Epithelial cell of prostate (primary cell): ENCODE data around the gene RACGAP1.

ENCODE experiments used
- DNase-seq: peaks from one replicate; pipeline ENCODE4 v3.0.0-alpha.2; 2011; ENCODE audit warnings: low read depth, low spot score
- H3K27ac ChIP-seq: fragments of 450-650 bp; 2 replicates; pipeline ENCODE4 v1.5.1; 2017; ENCODE audit warnings: mild to moderate bottlenecking

RACGAP1 gene

GRCh38 chr12:50057000-50057841 lies 31.9 kb upstream of the RACGAP1 start, which contains the start of gene ASIC1:
ASIC1 (plus strand) TSS chr12:50057596; CDS start chr12:50058767, 1,171 bp downstream.
- no peak for DNase-seq
- no peak within 1 kb of the TSS for H3K27ac ChIP-seq

- DNase-seq: no peak
- H3K27ac ChIP-seq: no peak overlapping the region
Measured at GRCh38 chr12:50056639-50056976, 31.3 kb upstream of the RACGAP1 start.

DNA sequence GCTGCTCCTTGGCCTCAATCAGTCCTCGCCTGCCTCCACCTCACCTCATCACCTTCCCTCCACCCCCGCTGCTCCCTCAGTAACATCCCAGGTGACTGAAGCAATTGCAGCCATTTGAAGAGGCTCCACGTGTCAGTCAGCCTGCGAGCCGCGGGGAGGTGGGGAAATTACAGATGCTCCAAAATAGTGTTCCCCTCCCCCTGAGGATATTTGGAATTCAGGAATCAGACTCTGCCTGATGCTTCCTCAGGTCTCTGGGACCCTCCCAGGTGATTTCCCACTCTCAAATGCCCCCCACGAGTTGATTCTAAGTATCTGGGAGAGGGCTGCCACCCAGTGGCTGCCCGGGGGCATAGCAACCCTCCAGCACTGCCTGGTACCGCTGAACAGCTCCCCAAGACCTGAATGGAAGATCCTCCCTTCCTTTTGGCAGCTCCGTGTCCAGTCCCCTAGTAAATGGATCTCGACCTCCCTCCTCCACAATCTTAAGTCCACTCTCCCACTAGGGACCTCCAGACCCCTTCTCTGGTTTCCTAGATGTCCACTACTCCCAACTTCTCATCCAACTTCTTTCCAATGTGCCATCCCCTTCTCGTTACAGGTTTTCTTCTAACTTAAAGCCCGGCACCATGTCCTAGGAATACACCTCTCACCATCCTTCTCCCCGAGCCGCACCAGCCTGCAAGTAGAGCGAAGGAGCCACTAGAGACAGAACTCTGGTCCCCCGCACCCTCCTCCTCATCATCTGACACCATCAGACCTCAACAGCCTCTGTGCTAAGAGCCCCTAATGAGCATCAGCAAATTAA lies 30.7 kb upstream of the RACGAP1 start:
- H3K27ac ChIP-seq: no peak overlapping the region
- no peak for DNase-seq

- DNase-seq: no peak
- no peak overlapping the region for H3K27ac ChIP-seq
Measured at GRCh38 chr12:50053583-50053982, 28.3 kb upstream of the RACGAP1 start.

- no peak for DNase-seq
- H3K27ac ChIP-seq: no peak overlapping the region
Measured at GRCh38 chr12:50052964-50053363, 27.7 kb upstream of the RACGAP1 start.

DNA sequence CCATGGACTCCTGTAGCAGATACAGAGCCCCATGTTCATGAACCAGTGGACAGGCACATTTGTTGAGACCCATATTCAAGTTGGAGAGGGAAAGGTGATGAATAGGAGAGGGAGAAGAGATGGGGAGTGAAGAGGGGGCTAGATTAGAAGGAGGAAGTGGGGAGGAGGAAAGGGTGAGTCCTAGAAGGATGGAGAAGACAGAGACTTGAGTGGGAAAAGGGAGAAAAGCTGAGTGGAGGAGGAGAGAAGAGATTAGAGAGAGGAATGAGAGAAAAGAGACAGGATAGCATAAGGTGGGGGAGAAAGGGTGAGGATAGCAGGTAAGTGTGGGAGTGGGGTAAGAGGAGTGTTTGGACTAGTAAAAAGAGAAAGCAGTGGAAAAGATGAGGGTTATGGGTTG lies 27.2 kb upstream of the RACGAP1 start:
- DNase-seq: no peak
- H3K27ac ChIP-seq: no peak overlapping the region

DNA sequence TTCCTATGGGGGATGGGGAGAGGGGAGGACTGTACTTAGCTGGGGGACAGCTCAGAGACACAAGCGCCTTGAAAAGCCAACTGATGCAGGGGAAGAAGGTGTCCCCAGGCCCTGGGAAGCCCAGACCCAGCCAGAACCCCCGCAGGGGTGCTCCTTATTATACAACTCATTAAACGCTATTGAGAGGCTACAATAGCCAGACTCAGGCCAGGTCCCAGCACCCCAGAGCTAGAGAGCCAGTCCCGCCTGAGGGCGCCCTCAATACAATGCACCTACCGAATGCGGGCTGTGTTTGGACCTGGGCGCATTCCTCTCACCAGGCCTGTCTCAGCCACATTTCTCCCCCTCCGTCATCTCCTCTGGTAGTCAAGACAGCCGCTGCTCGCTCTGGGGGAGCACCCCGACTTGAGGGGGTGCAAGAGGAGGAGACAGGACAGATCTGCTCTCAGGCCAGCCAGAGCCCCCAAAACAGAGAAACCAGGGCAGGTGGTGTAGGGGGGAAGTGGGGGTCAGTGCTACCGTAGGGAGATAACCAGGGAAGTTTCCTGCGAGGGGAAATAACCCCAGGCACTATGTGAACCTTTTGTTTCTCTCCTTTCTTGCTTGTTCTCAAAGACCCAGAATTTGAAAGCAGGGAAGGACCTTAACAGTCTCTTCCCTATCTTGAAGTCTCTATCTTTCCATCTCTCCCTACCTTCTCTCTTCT lies 26.0 kb upstream of the RACGAP1 start:
- DNase-seq: no peak
- H3K27ac ChIP-seq: no peak overlapping the region

GRCh38 chr12:50050410-50051098 lies 25.3 kb upstream of the RACGAP1 start:
- no peak for DNase-seq
- no peak overlapping the region for H3K27ac ChIP-seq

DNA sequence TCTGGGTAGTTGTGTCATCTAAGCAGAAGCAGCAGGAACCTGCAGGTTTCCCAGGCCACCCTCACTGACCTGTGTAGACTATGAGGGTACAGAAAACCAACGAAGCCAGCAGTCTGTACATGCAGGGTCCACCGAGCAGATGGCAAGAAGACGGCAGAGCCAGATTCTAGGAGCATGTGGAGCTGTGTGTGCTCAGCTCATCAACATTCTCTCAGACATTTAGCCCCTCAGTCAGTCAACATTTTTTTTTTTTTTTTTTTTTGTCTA lies 24.8 kb upstream of the RACGAP1 start:
- H3K27ac ChIP-seq: no peak overlapping the region
- DNase-seq: no peak

DNA sequence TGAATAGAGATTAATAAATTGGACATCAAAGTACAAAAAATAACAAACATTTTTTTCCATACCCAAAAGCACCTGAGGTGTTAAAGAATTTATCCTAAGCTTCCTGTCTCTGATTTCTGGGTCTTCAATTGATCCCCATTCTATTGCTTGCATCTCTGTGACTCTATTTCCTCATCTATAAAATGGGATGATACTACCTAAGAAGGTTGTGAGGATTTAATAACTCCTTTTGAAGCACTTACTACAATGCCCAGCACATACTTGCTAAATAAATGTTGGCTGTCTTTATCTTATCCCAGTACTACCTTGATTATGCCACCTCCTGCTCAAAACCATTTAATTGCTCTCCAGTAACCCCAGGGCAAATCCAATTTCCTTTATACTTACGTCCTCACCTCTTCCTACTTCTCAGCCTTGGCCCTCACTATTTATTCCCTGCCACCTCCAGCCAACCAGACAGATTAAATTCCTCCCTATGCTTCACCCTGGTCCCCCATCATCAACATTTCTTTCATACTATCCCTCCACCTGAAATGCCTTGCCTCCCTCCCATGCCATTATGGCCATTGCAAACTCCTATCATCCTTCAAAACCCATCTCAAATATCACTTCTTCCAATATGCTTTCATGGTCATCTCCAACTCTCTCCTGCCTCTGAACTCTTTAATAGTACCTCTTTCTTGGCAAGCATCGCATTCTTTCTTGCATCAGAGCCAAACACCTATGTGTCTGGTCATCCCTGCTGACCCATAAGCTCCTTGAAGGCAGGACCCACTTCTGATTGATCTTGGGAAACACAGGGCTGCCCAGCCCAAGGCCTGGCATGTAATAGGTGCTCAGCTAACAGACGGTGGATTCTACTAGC lies 24.2 kb upstream of the RACGAP1 start:
- DNase-seq: no peak
- H3K27ac ChIP-seq: no peak overlapping the region

DNA sequence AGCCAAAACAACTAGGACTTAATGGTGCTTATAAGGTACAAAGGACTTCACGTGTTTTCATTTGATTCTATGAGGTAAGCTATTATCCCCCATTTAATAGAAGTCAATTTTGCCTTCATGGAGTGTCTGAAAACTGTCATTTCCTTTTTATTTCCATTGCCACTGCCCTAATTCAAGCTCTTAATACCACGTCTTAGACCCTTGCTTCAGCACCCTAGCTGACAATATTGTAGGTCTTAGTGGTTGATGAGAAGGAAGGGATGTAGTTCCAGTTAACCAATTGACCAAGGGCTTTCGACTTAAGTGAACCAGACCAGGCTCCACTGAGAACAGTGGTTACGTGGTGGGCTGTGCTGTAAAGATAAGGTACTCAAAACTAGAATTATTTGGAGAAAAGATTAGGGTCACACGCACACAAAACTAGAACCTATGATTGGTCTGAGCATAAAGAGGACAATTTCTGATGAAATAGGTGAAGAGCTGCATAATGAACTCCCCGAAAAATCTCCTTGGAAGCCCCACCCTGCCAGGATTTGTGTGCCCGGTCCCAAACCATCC lies 22.5 kb upstream of the RACGAP1 start:
- DNase-seq: no peak

GRCh38 chr12:50043854-50044253 lies 18.6 kb upstream of the RACGAP1 start:
- H3K27ac ChIP-seq: no peak overlapping the region
- no peak for DNase-seq

More for the DNA sequence above, 22.5 kb upstream of the RACGAP1 start:
- H3K27ac ChIP-seq: no peak overlapping the region

- DNase-seq: no peak
- no peak overlapping the region for H3K27ac ChIP-seq
Measured at GRCh38 chr12:50043308-50043707, 18.0 kb upstream of the RACGAP1 start.

GRCh38 chr12:50042693-50043092 lies 17.4 kb upstream of the RACGAP1 start:
- H3K27ac ChIP-seq: no peak overlapping the region
- no peak for DNase-seq

- no peak overlapping the region for H3K27ac ChIP-seq
- DNase-seq: no peak
Measured at GRCh38 chr12:50041962-50042361, 16.7 kb upstream of the RACGAP1 start.

DNA sequence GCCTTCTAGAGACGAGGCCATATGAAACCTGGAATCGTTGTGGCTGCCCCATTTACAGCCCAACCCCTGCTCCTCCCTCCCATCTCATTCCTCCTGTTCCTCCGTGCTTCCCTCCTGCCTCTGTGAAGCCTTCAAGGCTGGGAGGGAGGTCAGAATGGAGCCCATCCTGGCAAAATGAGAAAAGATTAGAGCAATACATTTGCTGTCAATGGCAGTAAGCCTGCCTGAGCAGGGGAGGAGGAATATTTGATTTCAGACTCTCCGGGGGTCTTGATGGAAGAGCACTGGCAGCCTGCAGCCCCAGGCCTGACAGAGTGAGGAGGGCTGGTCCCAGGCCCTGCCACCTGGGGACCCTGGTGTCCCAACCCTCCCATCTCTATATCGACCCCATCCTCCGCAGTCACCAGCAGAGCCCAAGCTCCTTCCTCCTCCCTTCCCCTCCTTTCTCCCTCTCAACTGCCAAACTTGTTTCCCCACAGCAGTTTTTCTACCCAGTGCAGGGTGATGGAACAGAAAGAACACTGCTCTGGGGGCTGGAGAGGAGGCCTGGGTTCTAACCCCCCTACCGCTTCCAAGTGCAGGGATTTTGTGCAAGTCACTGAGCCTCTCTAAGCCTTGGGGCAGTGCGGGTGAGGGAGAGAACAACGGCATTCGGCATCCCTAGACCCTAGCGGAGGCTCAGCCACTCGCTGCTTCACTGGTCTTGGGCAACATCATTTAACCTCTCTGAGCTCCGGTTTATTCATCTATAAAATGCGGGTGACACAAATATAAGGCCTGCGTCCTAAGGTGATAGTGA lies 16.0 kb upstream of the RACGAP1 start:
- DNase-seq: no peak
- H3K27ac ChIP-seq: no peak overlapping the region

DNA sequence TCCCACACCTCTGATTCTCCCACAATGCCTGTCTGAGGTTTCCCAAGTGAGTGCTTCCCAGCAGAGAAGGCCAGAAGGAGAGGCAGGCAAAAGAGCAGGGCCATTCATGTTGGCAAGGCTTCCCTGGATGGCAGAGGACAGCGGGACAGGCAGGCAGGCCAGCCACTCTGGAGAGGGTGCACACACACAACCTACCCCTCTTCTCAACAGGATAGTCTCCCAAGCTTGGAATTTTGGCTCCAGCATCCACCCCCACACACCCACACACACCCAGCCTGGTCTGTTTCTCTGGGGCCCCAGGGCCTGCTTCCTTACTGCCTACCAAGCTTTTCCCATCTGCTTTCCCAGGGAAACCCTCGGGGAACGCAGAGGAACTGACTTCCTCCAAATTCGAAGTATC lies 15.4 kb upstream of the RACGAP1 start:
- DNase-seq: no peak
- no peak overlapping the region for H3K27ac ChIP-seq

DNA sequence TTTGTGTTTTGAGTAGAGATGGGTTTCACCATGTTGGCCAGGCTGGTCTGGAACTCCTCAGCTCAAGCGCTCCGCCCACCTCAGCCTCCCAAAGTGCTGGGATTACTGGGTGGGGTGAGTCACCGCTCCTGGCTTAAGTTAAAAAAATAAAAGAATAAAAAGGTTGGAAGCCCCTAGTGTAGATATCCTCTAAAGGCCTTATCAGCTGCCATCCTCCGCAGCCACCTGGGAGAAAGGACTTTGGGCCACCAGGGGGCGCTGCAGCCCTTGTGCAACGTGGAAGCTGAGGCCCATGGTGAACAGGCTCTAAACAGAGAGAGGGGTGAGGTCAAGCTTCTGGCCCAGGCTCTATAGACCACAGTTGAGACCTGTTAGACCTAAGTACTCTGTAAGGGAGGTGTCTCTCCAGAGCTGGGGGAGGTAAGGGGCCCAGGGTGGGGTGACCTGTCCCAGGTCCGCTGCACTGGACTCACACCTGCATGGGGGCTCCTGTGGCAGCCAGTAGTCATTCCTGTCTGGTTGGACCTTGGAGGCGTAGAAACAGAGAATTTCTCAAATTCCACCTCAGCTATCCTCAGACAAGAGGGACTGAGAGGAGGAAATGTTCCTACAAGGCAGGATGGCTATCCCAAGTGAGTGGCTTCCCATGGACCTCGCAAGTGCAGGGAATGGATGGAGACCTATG lies 14.0 kb upstream of the RACGAP1 start:
- H3K27ac ChIP-seq: no peak overlapping the region
- peak; percentile 27 for DNase-seq
